Activated T-cell treated with anti-CD3 and anti-CD28 coated beads for 48 hours (primary cell): ENCODE data around the gene OSBPL7.
"Not testable (repeated sequence)": the region's sequence is repeated elsewhere in the genome, so short reads cannot be mapped to it uniquely, and the experiment has no call there.

Experiments used
- DNase-seq: peaks from one replicate; pipeline ENCODE4 v3.0.0-alpha.2; 2020; ENCODE audit warnings: low read depth

Gene OSBPL7

GRCh38 chr17:47804461-47804860 lies 17.1 kb downstream of the OSBPL7 start:
- DNase-seq = no peak

- DNase-seq = no peak
Measured at GRCh38 chr17:47803751-47804150, 17.8 kb downstream of the OSBPL7 start.

GRCh38 chr17:47803201-47803600 lies 18.4 kb downstream of the OSBPL7 start:
- no peak for DNase-seq

- peak; percentile 43 for DNase-seq
Measured at GRCh38 chr17:47802341-47803022, 19.1 kb downstream of the OSBPL7 start.

- DNase-seq = no peak
Measured at GRCh38 chr17:47801906-47802305, 19.7 kb downstream of the OSBPL7 start.

- no peak for DNase-seq
Measured at GRCh38 chr17:47801176-47801765, 20.3 kb downstream of the OSBPL7 start.

GRCh38 chr17:47800686-47801085 lies 20.9 kb downstream of the OSBPL7 start:
- DNase-seq = no peak

GRCh38 chr17:47797797-47798196 lies 23.8 kb downstream of the OSBPL7 start:
- DNase-seq = no peak

- no peak for DNase-seq
Measured at GRCh38 chr17:47792979-47793378, 28.6 kb downstream of the OSBPL7 start.

GRCh38 chr17:47792457-47792856 lies 29.1 kb downstream of the OSBPL7 start:
- no peak for DNase-seq

GRCh38 chr17:47791025-47791424 lies 30.6 kb downstream of the OSBPL7 start:
- no peak for DNase-seq

- peak; percentile 59 for DNase-seq
Measured at GRCh38 chr17:47789611-47790561, 31.7 kb downstream of the OSBPL7 start.

GRCh38 chr17:47785538-47786123 lies 36.0 kb downstream of the OSBPL7 start:
- peak; percentile 24 for DNase-seq

GRCh38 chr17:47781397-47781796 lies 40.2 kb downstream of the OSBPL7 start:
- DNase-seq = no peak

- no peak for DNase-seq
Measured at GRCh38 chr17:47778184-47778635, 43.4 kb downstream of the OSBPL7 start.

GRCh38 chr17:47776330-47777197 lies 45.0 kb downstream of the OSBPL7 start:
- DNase-seq = no peak

GRCh38 chr17:47774987-47775580 lies 46.5 kb downstream of the OSBPL7 start:
- DNase-seq = no peak

- DNase-seq = no peak
Measured at GRCh38 chr17:47774331-47774730, 47.3 kb downstream of the OSBPL7 start.

- not testable (repeated sequence) for DNase-seq
Measured at GRCh38 chr17:47773649-47774048, 47.9 kb downstream of the OSBPL7 start.

GRCh38 chr17:47763913-47764582 lies 57.5 kb downstream of the OSBPL7 start:
- no peak for DNase-seq
